BJ (cell line): ENCODE data around the gene NECTIN1. TPM values are rescaled to one million over a fixed set of nuclear protein-coding genes. Genes with fewer than 3 reads are reported as not detected.

Experiments used
- CTCF ChIA-PET: fragments of 350-600 bp; formaldehyde crosslinking; extraction: SDS; loops from one replicate; lab custom pipeline; 2021; ENCODE audit warnings: antibody characterized with exemption, inconsistent platforms; lab: Yijun Ruan, JAX
- POLR2A ChIA-PET: fragments of 300-600 bp; sonication (Branson Sonifier 250); formaldehyde crosslinking; extraction: SDS; loops from one replicate; lab custom pipeline; 2021; ENCODE audit warnings: antibody characterized with exemption; lab: Charles Lee
- DNase-seq: peaks from one replicate; pipeline ENCODE4 v3.0.0-alpha.2; 2011; ENCODE audit warnings: low read depth
- H3K27me3 ChIP-seq: 2 replicates; pipeline ENCODE4 v1.6.0; 2011; ENCODE audit warnings: low read length; ENCODE audit not compliant: control insufficient read depth, insufficient read depth
- H3K36me3 ChIP-seq: 2 replicates; pipeline ENCODE4 v1.5.1; 2011; ENCODE audit warnings: low read length; ENCODE audit not compliant: control insufficient read depth, insufficient read depth
- H3K4me3 ChIP-seq: 2 replicates; pipeline ENCODE4 v1.5.1; 2011; ENCODE audit warnings: low read depth, mild to moderate bottlenecking, control low read depth, low read length
- polyA plus RNA-seq: library from polyadenylated mRNA; depleted of rRNA; stranded (reverse); fragments of >200 nt; gene quantifications from 2 replicates; pipeline ENCODE4 v1.2.3, GENCODE V29; 2011
- TF ChIP-seq, protein P1 (sequence below): IDR thresholded peaks from 2 replicates; pipeline ENCODE4 v1.5.1; 2011; ENCODE audit warnings: low read depth, mild to moderate bottlenecking, control low read depth, inconsistent platforms, low read length, moderate library complexity; ENCODE audit not compliant: insufficient read depth

NECTIN1 gene
- polyA plus RNA-seq, 1 experiment = 3.0 TPM

DNA sequence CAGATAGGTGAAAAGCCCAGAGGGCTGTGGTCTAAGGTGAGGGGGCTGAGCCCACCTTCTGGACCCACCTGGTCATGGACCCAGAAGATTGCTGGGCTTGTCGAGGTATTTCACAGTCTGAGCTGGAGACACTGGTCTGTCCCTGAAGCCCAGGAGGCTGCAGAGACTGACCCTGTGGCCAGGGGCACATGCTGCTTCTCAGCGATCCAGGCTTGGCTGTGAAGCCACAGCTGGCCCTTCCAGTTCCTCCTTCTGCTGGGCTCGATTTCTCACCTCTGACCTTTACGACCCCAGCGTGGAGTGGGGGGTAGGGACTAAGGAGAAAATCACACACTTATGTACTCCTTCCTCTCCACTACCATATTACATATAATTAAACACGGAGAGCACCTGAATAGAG lies 88.5 kb downstream of the NECTIN1 start:
- TF ChIP-seq, protein P1, sequence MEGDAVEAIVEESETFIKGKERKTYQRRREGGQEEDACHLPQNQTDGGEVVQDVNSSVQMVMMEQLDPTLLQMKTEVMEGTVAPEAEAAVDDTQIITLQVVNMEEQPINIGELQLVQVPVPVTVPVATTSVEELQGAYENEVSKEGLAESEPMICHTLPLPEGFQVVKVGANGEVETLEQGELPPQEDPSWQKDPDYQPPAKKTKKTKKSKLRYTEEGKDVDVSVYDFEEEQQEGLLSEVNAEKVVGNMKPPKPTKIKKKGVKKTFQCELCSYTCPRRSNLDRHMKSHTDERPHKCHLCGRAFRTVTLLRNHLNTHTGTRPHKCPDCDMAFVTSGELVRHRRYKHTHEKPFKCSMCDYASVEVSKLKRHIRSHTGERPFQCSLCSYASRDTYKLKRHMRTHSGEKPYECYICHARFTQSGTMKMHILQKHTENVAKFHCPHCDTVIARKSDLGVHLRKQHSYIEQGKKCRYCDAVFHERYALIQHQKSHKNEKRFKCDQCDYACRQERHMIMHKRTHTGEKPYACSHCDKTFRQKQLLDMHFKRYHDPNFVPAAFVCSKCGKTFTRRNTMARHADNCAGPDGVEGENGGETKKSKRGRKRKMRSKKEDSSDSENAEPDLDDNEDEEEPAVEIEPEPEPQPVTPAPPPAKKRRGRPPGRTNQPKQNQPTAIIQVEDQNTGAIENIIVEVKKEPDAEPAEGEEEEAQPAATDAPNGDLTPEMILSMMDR = no peak
- CTCF ChIA-PET = no interaction called here
- Histone ChIP-seq H3K4me3 (no peak overlapping the region), H3K27me3 (peaks cover 4% of the 10 kb centered on the region), H3K36me3 (no peaks in the 10 kb centered on the region)
- DNase-seq = no peak
- POLR2A ChIA-PET = no interaction called here

- ChIA-PET CTCF (interaction anchor here (0.7 to 1.7 kb wide), 2 partner anchors 13 to 41 kb away, joined by 3 read pairs; no protein-coding TSS in a partner anchor), POLR2A (no interaction called here)
- DNase-seq = no peak
- no peak overlapping the region for H3K4me3 ChIP-seq
- H3K36me3 ChIP-seq = no peaks in the 10 kb centered on the region
- peaks cover 4% of the 10 kb centered on the region; the same call in 1 of the 2 replicates for H3K27me3 ChIP-seq
- TF ChIP-seq, protein P1 = no peak
Observed at GRCh38 chr11:119639642-119640205, 89.3 kb downstream of the NECTIN1 start.

- ChIA-PET POLR2A (no interaction called here), CTCF (interaction anchor here (1.7 kb wide), 1 partner anchor 40 kb away, joined by 3 read pairs; no protein-coding TSS in a partner anchor)
Observed at GRCh38 chr11:119638851-119639250, 90.1 kb downstream of the NECTIN1 start.

DNA sequence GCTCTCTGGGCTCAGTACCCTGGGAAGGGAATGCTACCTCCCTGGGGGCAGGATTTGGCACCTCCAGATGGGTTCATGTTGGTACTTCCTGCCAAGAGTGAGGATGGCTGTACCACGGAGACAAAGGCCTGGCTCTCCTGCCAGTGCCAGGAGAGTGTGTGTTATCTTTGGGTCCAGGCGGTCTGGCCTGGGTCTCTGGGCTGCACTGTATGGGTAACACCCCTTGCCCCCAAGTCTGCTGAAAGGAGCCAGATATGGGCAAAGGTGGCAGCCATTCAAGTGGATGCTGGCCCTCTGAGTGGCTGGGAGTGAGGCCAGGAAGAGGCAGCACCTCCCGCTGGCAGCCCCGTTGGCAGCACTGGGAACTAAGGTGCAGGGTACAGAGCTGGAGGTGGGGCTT lies 91.5 kb downstream of the NECTIN1 start:
- ChIA-PET CTCF (interaction anchor here (1.3 kb wide), 1 partner anchor 15 kb away, joined by 3 read pairs; no protein-coding TSS in a partner anchor), POLR2A (no interaction called here)
- H3K36me3 ChIP-seq = no peaks in the 10 kb centered on the region
- TF ChIP-seq, protein P1 = no peak
- H3K4me3 ChIP-seq = no peak overlapping the region
- peaks cover 4% of the 10 kb centered on the region; the same call in 1 of the 2 replicates for H3K27me3 ChIP-seq
- no peak for DNase-seq

More at GRCh38 chr11:119638851-119639250, 90.1 kb downstream of the NECTIN1 start:
- Histone ChIP-seq H3K27me3 (peaks cover 4% of the 10 kb centered on the region; the same call in 1 of the 2 replicates), H3K4me3 (no peak overlapping the region), H3K36me3 (no peaks in the 10 kb centered on the region)
- no peak for DNase-seq
- TF ChIP-seq, protein P1 = no peak

DNA sequence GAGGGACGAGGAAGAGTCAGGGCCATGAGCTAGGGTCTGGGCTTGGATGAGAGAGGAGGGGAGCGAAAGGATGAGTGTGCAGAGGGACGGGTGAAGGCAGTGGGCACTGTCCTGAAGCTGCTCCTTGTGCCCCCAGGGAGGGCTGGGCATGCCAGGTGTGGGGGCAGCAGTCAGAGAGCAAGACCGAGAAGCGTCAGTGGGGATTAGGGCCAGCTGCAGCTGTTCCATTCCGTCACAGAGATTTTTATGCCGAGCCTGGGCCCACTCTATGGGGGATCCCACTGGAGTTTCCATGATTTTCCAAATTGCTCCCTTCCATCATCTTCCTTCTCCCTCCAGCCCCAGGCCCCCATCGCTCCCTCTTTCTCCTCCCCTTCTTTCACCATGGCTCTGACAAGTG lies 93.2 kb downstream of the NECTIN1 start:
- CTCF ChIA-PET = no interaction called here
- Histone ChIP-seq H3K27me3 (peaks cover 4% of the 10 kb centered on the region; the same call in 1 of the 2 replicates), H3K4me3 (no peak overlapping the region), H3K36me3 (no peaks in the 10 kb centered on the region)
- TF ChIP-seq, protein P1 = no peak
- POLR2A ChIA-PET = no interaction called here
- DNase-seq = no peak
